HEK293 (cell line): Measurements from ENCODE around the gene EPB41L2.
A peak's percentile ranks its signal among the peaks of the same experiment; 100 is the strongest.

Experiments
- CTCF ChIA-PET: fragments of 350-600 bp; formaldehyde crosslinking; extraction: SDS; loops from one replicate; lab custom pipeline; 2021; ENCODE audit warnings: antibody characterized with exemption; lab: Yijun Ruan, JAX
- POLR2A ChIA-PET: fragments of 300-600 bp; formaldehyde crosslinking; extraction: SDS; loops from one replicate; lab custom pipeline; 2020; ENCODE audit warnings: antibody characterized with exemption, inconsistent platforms; lab: Yijun Ruan, JAX
- H3K27ac ChIP-seq: fragments of 200-500 bp; sonication (Bioruptor generic); 2 replicates; pipeline ENCODE4 v1.5.1; 2014; ENCODE audit warnings: low read depth, low read length, control low read depth, inconsistent platforms; ENCODE audit errors: extremely low read depth
- H3K36me3 ChIP-seq, 2 experiments: fragments of 200-500 bp in 1 of 2; sonication (Bioruptor generic) in 1 of 2; 1 replicate in 1 of 2; 2 replicates in 1 of 2; pipeline ENCODE4 v1.5.1; 2014 to 2017; ENCODE audit warnings: inconsistent platforms in 2 of 2, low read length in 2 of 2; ENCODE audit not compliant: control insufficient read depth in 2 of 2, insufficient read depth in 1 of 2
- H3K4me1 ChIP-seq: fragments of 200-500 bp; sonication (Bioruptor generic); 2 replicates; pipeline ENCODE4 v1.5.1; 2014; ENCODE audit warnings: mild to moderate bottlenecking, low read length, inconsistent platforms; ENCODE audit not compliant: control insufficient read depth, insufficient read depth
- H3K4me3 ChIP-seq: 2 replicates; pipeline ENCODE4 v1.5.1; 2011; ENCODE audit warnings: low read depth, mild to moderate bottlenecking, control low read depth, low read length, moderate library complexity
- H3K9me3 ChIP-seq: fragments of 200-500 bp; sonication (Bioruptor generic); 2 replicates; pipeline ENCODE4 v1.5.1; 2014; ENCODE audit warnings: low read depth, low read length, inconsistent platforms; ENCODE audit not compliant: control insufficient read depth, insufficient read depth
- BCL11B ChIP-seq: fragments of 450-650 bp; formaldehyde crosslinking; IDR thresholded peaks from 2 replicates; pipeline ENCODE4 v1.5.1; 2016; ENCODE audit warnings: low read depth, missing biosample characterization, missing genetic modification characterization
- EGR2 ChIP-seq: fragments of 450-650 bp; formaldehyde crosslinking; IDR thresholded peaks from 2 replicates; pipeline ENCODE4 v1.5.1; 2016; ENCODE audit warnings: low read depth, missing biosample characterization, missing genetic modification characterization
- PRDM4 ChIP-seq: fragments of 450-650 bp; formaldehyde crosslinking; IDR thresholded peaks from 2 replicates; pipeline ENCODE4 v1.5.1; 2017; ENCODE audit warnings: missing biosample characterization, missing genetic modification characterization
- SCRT1 ChIP-seq: fragments of 450-650 bp; formaldehyde crosslinking; IDR thresholded peaks from 2 replicates; pipeline ENCODE4 v1.5.1; 2016; ENCODE audit warnings: missing biosample characterization, missing genetic modification characterization, borderline replicate concordance
- WT1 ChIP-seq: fragments of 450-650 bp; formaldehyde crosslinking; IDR thresholded peaks from 2 replicates; pipeline ENCODE4 v1.5.1; 2016; ENCODE audit warnings: missing biosample characterization, missing genetic modification characterization
- ZBTB21 ChIP-seq: fragments of 450-650 bp; formaldehyde crosslinking; IDR thresholded peaks from 2 replicates; pipeline ENCODE4 v1.5.1; 2017; ENCODE audit warnings: missing biosample characterization, missing genetic modification characterization
- ZBTB44 ChIP-seq: fragments of 450-650 bp; IDR thresholded peaks from 2 replicates; pipeline ENCODE4 v1.5.1; 2018; ENCODE audit warnings: missing biosample characterization, mild to moderate bottlenecking, missing genetic modification characterization
- ZNF140 ChIP-seq: fragments of 450-650 bp; formaldehyde crosslinking; IDR thresholded peaks from 2 replicates; pipeline ENCODE4 v1.5.1; 2016; ENCODE audit warnings: missing biosample characterization, missing genetic modification characterization
- ZNF19 ChIP-seq: fragments of 450-650 bp; formaldehyde crosslinking; IDR thresholded peaks from 2 replicates; pipeline ENCODE4; 2016; ENCODE audit warnings: missing biosample characterization, missing genetic modification characterization, low read depth
- ZNF248 ChIP-seq: fragments of 450-650 bp; formaldehyde crosslinking; IDR thresholded peaks from 2 replicates; pipeline ENCODE4 v1.5.1; 2017; ENCODE audit warnings: missing biosample characterization, missing genetic modification characterization
- ZNF335 ChIP-seq: fragments of 450-650 bp; formaldehyde crosslinking; conservative IDR thresholded peaks from 2 replicates; pipeline ENCODE4 v1.5.1; 2016; ENCODE audit warnings: missing biosample characterization, missing genetic modification characterization
- ZNF366 ChIP-seq: fragments of 450-650 bp; formaldehyde crosslinking; conservative IDR thresholded peaks from 2 replicates; pipeline ENCODE4 v1.5.1; 2016; ENCODE audit warnings: missing biosample characterization, missing genetic modification characterization
- ZNF404 ChIP-seq: fragments of 450-650 bp; formaldehyde crosslinking; IDR thresholded peaks from 2 replicates; pipeline ENCODE4 v1.5.1; 2017; ENCODE audit warnings: missing biosample characterization, missing genetic modification characterization
- ZNF777 ChIP-seq: fragments of 450-650 bp; formaldehyde crosslinking; IDR thresholded peaks from 2 replicates; pipeline ENCODE4 v1.5.1; 2017; ENCODE audit warnings: missing biosample characterization, missing genetic modification characterization, borderline replicate concordance
- TF ChIP-seq, protein P1 (sequence below): fragments of 450-650 bp; formaldehyde crosslinking; conservative IDR thresholded peaks from 2 replicates; pipeline ENCODE4 v1.5.1; 2016; ENCODE audit warnings: low read depth, missing biosample characterization, missing genetic modification characterization
- TF ChIP-seq, protein P2 (sequence below): fragments of 450-650 bp; formaldehyde crosslinking; IDR thresholded peaks from 2 replicates; pipeline ENCODE4 v1.5.1; 2016; ENCODE audit warnings: missing biosample characterization, missing genetic modification characterization

EPB41L2 gene

GRCh38 chr6:130967502-130968445 is 95.3 kb downstream of the EPB41L2 start (continued):
- peak; percentile 62 for TF ChIP-seq ZBTB44 (tag by site-specific recombination)
- TF ChIP-seq ZNF248 = no peak
- TF ChIP-seq WT1 (tag by site-specific recombination) = peak; percentile 55; the same call in 1 of the 2 replicates
- no peak for TF ChIP-seq ZNF777 (tag by site-specific recombination)
- no peak for TF ChIP-seq ZNF366
- TF ChIP-seq ZNF335 (tag by site-specific recombination) = peak; percentile 38; the same call in 1 of the 2 replicates
- 0 out of 2 replicates have a peak, but pooled peaks have one; percentile 5 for TF ChIP-seq ZNF140
- peak; percentile 51; the same call in 1 of the 2 replicates for TF ChIP-seq ZBTB21
- peak; percentile 21; the same call in 1 of the 2 replicates for TF ChIP-seq EGR2
- no peak for TF ChIP-seq ZNF404
- 0 out of 2 replicates have a peak, but pooled peaks have one; percentile 9 for TF ChIP-seq SCRT1 (tag by site-specific recombination)

DNA sequence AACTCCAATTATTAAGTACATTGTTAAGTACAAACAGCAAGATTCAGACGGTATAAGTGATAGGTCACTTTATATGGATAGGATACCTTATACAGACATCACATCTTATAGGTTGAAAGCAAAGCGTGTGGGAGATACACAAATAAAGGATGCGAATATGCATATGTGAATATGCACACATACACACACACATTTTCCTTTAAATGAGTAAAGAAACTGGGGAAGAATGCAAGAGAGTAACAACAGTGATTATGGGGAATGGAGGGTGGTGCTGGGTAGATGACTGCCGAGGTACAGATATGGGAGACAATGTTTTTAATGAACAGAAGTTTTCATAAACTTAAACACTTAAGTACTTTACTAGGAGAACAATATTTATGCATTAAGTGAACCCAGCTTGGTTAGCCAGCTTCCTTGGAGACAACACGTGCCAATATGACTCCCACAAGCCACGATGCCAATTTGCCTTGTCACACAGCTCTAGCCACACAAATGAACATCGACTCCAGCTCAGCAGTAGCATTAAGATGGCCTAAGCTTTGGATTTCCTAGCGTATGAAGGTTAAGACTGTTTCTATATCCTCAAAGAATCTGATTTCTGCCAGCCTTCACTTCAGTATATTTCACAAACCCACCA is 96.6 kb downstream of the EPB41L2 start:
- ChIA-PET CTCF (interaction anchor here (1.1 to 1.5 kb wide), 2 partner anchors 82 to 150 kb away, joined by 3 to 4 read pairs; no protein-coding TSS in a partner anchor), POLR2A (no interaction called here)
- TF ChIP-seq PRDM4 (tag by site-specific recombination) = peak; percentile 67
- no peak for TF ChIP-seq BCL11B (tag by site-specific recombination)
- TF ChIP-seq, protein P1, sequence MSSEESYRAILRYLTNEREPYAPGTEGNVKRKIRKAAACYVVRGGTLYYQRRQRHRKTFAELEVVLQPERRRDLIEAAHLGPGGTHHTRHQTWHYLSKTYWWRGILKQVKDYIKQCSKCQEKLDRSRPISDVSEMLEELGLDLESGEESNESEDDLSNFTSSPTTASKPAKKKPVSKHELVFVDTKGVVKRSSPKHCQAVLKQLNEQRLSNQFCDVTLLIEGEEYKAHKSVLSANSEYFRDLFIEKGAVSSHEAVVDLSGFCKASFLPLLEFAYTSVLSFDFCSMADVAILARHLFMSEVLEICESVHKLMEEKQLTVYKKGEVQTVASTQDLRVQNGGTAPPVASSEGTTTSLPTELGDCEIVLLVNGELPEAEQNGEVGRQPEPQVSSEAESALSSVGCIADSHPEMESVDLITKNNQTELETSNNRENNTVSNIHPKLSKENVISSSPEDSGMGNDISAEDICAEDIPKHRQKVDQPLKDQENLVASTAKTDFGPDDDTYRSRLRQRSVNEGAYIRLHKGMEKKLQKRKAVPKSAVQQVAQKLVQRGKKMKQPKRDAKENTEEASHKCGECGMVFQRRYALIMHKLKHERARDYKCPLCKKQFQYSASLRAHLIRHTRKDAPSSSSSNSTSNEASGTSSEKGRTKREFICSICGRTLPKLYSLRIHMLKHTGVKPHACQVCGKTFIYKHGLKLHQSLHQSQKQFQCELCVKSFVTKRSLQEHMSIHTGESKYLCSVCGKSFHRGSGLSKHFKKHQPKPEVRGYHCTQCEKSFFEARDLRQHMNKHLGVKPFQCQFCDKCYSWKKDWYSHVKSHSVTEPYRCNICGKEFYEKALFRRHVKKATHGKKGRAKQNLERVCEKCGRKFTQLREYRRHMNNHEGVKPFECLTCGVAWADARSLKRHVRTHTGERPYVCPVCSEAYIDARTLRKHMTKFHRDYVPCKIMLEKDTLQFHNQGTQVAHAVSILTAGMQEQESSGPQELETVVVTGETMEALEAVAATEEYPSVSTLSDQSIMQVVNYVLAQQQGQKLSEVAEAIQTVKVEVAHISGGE = no peak
- TF ChIP-seq, protein P2, sequence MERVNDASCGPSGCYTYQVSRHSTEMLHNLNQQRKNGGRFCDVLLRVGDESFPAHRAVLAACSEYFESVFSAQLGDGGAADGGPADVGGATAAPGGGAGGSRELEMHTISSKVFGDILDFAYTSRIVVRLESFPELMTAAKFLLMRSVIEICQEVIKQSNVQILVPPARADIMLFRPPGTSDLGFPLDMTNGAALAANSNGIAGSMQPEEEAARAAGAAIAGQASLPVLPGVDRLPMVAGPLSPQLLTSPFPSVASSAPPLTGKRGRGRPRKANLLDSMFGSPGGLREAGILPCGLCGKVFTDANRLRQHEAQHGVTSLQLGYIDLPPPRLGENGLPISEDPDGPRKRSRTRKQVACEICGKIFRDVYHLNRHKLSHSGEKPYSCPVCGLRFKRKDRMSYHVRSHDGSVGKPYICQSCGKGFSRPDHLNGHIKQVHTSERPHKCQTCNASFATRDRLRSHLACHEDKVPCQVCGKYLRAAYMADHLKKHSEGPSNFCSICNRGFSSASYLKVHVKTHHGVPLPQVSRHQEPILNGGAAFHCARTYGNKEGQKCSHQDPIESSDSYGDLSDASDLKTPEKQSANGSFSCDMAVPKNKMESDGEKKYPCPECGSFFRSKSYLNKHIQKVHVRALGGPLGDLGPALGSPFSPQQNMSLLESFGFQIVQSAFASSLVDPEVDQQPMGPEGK (tag by site-specific recombination) = no peak
- TF ChIP-seq ZNF19 (tag by site-specific recombination) = no peak
- Histone ChIP-seq H3K4me3 (no peak overlapping the region), H3K27ac (no peak overlapping the region), H3K4me1 (peaks cover 31% of the 10 kb centered on the region), H3K9me3 (no peaks in the 10 kb centered on the region), H3K36me3 (no peaks in the 10 kb centered on the region)
